LNCaP clone FGC (cell line): ENCODE results near the gene ADGRA1.
A peak's percentile ranks its signal among the peaks of the same experiment; 100 is the strongest.

Source experiments
- DNase-seq: peaks from one replicate; pipeline ENCODE4 v3.0.0-alpha.2; 2011; ENCODE audit warnings: low read depth
- H3K4me3 ChIP-seq: 2 replicates; pipeline ENCODE4 v1.5.1; 2011; ENCODE audit warnings: mild to moderate bottlenecking, low read depth, low read length, control low read depth
- TF ChIP-seq, protein P1 (sequence below): IDR thresholded peaks from 2 replicates; pipeline ENCODE4 v1.5.1; 2012; ENCODE audit warnings: mild to moderate bottlenecking; ENCODE audit not compliant: control insufficient read depth, insufficient read depth; ENCODE audit errors: extremely low read depth

The ADGRA1 gene

DNA sequence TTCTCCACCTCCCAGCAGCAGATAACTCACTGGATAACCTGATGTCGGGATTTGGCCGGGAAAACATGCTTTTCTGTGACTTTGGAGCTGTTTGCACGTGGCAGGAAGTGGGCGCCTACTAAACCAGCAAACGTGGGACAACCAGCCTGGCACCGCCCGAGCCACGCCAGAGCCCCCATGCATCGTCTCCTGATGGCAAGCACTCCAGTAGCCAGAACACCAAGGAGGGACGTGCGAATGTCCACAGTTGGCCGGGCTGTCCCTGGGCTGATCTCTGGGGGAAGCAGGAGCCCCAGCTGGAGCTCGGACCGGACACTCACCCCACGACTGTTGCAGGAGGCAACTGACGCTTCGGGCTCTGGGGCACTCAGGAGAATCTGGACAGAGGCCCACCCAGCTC, 7.1 kb downstream of the ADGRA1 start:
- DNase-seq, result no peak
- TF ChIP-seq, protein P1, sequence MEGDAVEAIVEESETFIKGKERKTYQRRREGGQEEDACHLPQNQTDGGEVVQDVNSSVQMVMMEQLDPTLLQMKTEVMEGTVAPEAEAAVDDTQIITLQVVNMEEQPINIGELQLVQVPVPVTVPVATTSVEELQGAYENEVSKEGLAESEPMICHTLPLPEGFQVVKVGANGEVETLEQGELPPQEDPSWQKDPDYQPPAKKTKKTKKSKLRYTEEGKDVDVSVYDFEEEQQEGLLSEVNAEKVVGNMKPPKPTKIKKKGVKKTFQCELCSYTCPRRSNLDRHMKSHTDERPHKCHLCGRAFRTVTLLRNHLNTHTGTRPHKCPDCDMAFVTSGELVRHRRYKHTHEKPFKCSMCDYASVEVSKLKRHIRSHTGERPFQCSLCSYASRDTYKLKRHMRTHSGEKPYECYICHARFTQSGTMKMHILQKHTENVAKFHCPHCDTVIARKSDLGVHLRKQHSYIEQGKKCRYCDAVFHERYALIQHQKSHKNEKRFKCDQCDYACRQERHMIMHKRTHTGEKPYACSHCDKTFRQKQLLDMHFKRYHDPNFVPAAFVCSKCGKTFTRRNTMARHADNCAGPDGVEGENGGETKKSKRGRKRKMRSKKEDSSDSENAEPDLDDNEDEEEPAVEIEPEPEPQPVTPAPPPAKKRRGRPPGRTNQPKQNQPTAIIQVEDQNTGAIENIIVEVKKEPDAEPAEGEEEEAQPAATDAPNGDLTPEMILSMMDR, result no peak
- H3K4me3 ChIP-seq, result no peak overlapping the region

DNA sequence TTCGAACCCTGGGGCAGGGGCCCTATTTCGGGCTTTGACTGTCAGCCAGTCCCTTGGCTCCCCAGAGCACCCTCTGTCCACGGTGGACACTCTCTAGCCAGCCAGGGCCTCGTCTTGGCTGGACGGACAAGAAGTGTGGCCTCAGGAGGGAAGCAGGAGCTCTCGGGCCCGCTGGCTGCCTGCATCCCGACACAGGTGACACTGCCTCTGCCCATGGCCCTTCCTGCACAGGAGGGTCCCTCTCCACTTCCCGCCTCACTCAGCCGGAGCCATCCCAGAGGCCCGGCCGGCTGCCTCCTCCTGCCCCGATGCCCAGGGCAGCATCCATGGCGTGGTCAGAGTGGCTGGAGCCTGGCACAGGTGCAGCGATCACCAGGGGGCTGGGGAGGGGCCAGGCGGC, 7.9 kb downstream of the ADGRA1 start:
- TF ChIP-seq, protein P1, result no peak
- no peak for DNase-seq
- H3K4me3 ChIP-seq, result no peak overlapping the region

DNA sequence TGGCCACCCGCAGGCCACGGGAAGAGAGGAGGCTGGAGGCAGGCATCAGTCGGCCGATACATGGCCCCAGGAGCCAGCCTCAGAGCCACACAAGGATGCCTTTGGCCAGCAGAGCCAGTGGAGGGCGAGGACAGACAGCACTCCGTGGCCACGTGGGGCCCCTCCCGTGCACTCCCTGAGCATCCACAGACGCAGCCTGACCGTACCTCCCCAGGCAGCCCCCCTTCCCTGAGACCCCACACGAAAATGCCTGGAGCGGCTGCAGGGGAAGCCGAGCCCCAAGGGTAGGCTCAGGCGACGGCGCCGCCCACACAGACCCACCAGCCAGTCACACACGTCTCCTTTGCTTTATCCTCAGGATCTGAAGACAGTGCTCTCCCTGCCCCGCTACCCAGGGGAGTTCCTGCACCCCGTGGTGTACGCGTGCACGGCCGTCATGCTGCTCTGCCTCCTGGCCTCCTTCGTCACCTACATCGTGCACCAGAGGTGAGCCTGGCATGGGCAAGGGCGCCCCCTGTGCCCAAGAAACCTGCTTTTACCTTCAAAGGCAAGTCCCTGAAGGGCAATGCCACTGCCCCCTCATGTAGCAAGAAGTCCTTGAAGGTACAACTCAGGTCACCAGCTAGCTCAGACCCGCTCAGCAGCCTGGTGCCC, 9.0 kb downstream of the ADGRA1 start:
- no peak for DNase-seq
- no peak overlapping the region for H3K4me3 ChIP-seq
- TF ChIP-seq, protein P1, result peak; percentile 18; the same call in 1 of the 2 replicates

DNA sequence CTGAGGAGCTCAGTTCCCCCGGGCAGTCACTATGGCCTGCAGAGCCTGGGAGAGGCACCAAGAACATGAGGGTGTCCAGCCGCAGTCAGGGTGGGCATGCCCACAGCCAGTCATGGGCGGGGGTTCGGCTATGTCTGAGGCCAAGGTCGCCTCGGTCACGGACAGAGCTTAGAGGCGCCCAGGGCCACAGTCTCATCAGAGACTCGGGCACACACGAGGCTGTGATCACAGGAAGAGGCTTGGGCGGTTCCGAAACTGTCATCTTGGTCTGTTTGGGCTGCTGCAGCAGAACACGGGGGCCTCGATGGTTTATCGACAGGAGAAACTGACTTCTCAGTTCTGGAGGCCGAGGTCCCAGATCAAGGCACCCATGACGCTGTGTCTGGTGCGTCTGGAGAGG, 9.7 kb downstream of the ADGRA1 start:
- H3K4me3 ChIP-seq, result no peak overlapping the region
- DNase-seq, result no peak
- TF ChIP-seq, protein P1, result no peak

- no peak for DNase-seq
- no peak overlapping the region for H3K4me3 ChIP-seq
- TF ChIP-seq, protein P1, result no peak
Measured at GRCh38 chr10:133097961-133098360, 10.2 kb downstream of the ADGRA1 start.

DNA sequence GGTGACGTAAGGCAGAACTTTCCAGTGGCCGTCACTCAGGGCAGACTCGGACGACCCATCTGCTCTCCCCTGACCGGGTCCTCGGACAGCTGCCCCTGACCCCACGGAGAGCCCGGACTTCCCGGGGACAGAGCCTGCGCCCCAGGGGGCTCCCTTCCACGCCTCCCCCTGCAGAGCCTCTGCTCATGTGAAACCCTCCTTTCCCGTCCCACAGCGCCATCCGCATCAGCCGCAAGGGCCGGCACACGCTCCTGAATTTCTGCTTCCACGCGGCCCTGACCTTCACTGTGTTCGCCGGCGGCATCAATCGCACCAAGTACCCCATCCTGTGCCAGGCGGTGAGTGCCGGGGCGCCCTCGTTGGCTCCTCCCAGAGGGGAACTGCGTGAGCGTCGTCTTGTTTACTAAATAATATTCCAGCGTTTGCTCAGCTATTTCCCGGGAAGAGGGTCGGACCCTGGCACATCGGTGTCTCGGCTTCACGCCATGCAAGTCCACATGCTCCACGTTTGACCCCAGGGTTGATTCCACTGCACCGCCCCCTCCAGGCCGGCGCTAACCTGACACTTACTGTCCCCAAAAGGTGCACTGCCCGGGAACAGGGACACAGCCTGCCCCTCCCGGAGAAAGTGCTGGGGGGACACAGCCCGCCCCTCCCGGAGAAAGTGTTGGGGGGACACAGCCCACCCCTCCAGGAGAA, 10.9 kb downstream of the ADGRA1 start:
- no peak for DNase-seq
- no peak overlapping the region for H3K4me3 ChIP-seq
- TF ChIP-seq, protein P1, result peak; percentile 46; the same call in 1 of the 2 replicates
